GM18505 (cell line): ENCODE results near the gene HSP90AB1.

ENCODE experiments used
- ATAC-seq: cut with Tn5 transposase; IDR thresholded peaks from one replicate; pipeline ENCODE4 v1.9.1; 2021; ENCODE audit not compliant: unreplicated experiment
- POLR2A ChIP-seq: IDR thresholded peaks from 4 replicates; pipeline ENCODE4 v1.6.1; 2011; ENCODE audit warnings: borderline replicate concordance; ENCODE audit not compliant: insufficient read depth, insufficient read length; ENCODE audit errors: extremely low read depth

HSP90AB1 gene

GRCh38 chr6:44297063-44298038, 50.5 kb downstream of the HSP90AB1 start:
- TF ChIP-seq POLR2A: no peak
- ATAC-seq: no peak

GRCh38 chr6:44298055-44298803, 51.3 kb downstream of the HSP90AB1 start:
- ATAC-seq: no peak
- TF ChIP-seq POLR2A: no peak

- no peak for ATAC-seq
- no peak for TF ChIP-seq POLR2A
These were observed 52.0 kb downstream of the HSP90AB1 start for GRCh38 chr6:44298864-44299263.

DNA sequence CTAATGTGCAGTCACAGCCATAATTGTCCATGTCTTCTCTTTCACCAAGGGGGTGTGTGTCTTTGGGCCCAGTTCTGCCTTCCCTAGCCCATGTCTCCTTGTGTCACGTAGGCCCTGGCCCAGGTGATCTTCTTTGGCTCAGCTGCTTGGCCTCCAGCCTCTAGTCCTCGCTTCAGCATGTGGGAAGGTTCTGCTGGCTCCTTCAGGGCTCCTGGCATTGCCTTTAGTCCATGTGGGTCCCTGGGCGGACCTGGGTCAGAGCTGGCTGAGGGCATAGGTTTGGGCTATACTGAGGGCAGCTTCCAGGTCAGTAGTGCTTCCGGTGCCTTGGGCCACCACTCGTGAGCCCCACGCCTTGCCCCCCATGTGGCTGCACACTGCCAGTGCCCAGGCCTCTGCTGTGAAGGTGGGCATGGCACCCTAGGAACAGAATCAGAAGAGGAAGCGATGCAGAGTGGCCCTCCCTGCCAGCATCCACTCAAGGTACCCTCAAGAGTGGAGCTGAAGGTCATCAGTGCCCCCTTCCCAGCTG, 53.5 kb downstream of the HSP90AB1 start:
- no peak for ATAC-seq
- no peak for TF ChIP-seq POLR2A

DNA sequence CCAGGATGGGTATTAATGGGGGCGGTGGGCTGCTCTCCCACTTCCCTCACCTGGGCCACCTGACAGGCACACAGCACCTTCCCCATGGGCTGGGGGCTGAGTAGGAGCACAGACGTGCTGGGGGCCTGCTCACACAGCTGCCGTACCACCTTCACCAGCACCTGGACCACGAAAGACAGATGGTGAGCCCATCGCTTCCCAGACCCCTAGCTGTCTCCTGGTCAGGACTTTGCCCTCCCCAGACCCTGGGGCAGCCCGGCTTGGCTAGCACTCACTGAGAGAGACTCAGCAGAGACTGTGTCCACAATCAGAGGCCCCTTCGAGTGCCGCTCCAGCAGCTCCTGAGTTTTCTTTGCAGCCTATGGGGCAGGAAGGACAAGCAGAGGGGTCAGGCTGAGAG, 54.2 kb downstream of the HSP90AB1 start:
- TF ChIP-seq POLR2A: no peak
- ATAC-seq: no peak

DNA sequence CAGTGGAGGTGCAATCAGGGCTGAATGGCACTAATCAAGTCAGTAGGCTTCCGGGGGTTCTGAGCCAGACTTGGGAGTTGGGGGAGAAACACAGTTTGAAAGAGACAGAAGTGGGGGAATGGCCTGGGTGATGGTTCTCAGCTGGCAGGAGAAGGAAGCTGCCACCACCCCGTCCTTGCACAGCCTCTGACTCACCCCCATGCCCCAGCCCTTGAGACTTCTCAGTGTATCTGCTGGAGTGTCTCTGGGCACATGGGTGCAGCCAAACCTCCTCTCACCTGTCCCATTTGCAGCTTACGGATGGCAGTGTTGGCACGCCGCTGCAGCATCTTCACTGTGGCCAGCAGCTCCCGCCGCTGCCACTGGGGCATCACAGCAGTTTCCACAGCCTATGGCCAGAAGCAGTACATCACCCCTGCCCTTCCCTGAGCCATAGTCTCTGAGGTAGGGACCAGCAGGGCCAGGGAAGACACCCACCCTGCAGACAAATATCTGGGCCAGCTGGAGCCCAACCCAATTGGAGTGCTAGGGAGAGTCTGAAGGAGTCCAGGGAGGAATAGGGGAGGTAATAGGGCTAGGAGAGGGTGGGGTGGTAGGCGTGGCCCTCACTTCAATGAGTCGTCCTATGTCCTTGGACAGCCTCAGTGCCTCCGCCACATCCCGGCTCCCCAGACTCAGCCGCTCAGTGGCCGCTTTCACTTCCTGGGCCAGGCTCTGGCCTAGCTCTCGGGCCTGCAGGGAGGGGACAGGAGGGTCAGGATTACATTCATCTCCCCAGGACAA, 55.1 kb downstream of the HSP90AB1 start:
- no peak for ATAC-seq
- no peak for TF ChIP-seq POLR2A

DNA sequence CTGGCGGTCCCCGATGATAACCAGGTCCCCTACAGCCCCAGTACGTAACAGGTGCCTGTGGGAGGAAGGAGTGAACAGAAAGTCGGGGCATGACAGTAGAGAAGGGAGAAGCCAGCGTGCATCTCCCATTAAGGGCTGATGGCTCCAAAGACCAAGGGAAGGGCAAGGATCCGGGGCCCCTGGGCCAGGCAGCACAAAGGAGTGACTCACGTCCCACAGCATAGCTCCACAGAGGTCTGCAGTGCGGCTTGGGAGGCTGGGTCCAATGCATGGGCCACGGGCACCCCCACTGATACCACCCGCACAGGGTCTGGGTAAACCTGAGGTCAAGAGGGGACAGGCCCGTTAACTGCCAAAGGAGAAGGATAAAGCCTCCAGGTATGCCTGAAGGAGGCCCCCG, 56.0 kb downstream of the HSP90AB1 start:
- ATAC-seq: no peak
- no peak for TF ChIP-seq POLR2A
